Breast epithelium (tissue), 3 donors: ENCODE data around the gene RASD2.
"Not testable (repeated sequence)": the region's sequence is repeated elsewhere in the genome, so short reads cannot be mapped to it uniquely, and the experiment has no call there.

Experiments used
- POLR2A ChIP-seq: fragments of 450-650 bp; IDR thresholded peaks from one replicate; pipeline ENCODE4 v1.6.1; 2016; ENCODE audit warnings: antibody characterized with exemption, mild to moderate bottlenecking, moderate library complexity
- TF ChIP-seq, protein P1 (sequence below), 3 donors: fragments of 450-650 bp; IDR thresholded peaks; one replicate each; pipeline ENCODE4 v1.5.1; 2016 to 2017; ENCODE audit warnings: antibody characterized with exemption in 3 of 3, mild to moderate bottlenecking in 3 of 3, moderate library complexity in 3 of 3

DNA sequence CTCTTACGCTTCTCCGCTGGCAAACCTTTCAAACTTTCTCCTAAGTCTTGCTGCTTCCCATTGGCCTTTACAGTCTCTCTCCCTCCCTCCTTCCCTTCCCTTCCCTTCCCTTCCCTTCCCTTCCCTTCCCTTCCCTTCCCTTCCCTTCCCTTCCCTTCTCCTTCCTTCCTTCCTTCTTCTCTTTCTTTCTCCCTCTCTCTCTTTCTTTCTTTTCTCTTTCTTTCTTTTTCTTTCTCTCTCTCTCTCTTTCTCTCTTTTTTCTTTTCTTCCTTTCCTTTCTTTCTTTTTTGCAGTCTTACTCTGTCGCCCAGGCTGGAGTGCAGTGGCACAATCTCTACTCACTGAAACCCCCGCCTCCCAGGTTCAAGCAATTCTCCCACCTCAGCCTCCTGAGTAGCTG lies 24.7 kb upstream of the RASD2 start:
- TF ChIP-seq, protein P1, sequence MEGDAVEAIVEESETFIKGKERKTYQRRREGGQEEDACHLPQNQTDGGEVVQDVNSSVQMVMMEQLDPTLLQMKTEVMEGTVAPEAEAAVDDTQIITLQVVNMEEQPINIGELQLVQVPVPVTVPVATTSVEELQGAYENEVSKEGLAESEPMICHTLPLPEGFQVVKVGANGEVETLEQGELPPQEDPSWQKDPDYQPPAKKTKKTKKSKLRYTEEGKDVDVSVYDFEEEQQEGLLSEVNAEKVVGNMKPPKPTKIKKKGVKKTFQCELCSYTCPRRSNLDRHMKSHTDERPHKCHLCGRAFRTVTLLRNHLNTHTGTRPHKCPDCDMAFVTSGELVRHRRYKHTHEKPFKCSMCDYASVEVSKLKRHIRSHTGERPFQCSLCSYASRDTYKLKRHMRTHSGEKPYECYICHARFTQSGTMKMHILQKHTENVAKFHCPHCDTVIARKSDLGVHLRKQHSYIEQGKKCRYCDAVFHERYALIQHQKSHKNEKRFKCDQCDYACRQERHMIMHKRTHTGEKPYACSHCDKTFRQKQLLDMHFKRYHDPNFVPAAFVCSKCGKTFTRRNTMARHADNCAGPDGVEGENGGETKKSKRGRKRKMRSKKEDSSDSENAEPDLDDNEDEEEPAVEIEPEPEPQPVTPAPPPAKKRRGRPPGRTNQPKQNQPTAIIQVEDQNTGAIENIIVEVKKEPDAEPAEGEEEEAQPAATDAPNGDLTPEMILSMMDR (IDR thresholded peaks at IDR 0.05), result not testable (repeated sequence)
- not testable (repeated sequence) for TF ChIP-seq POLR2A
